ENCODE data around the gene SOAT2. TPM values are rescaled to one million over a fixed set of nuclear protein-coding genes. Genes with fewer than 3 reads are reported as not detected.

SOAT2 gene
- total RNA-seq, 2 experiments from 2014 or later = 1.2 to 1.5 TPM

GRCh38 chr12:53063708-53064612 is 39.3 kb upstream of the SOAT2 start:
- ChIA-PET POLR2A (no interaction called here), CTCF (interaction anchor here (0.9 to 11.7 kb wide), 6 partner anchors 11 to 260 kb away, joined by 3 to 179 read pairs (median 36); partner anchors contain the start of genes IGFBP6, SOAT2, SPRYD3 and TNS2)

DNA sequence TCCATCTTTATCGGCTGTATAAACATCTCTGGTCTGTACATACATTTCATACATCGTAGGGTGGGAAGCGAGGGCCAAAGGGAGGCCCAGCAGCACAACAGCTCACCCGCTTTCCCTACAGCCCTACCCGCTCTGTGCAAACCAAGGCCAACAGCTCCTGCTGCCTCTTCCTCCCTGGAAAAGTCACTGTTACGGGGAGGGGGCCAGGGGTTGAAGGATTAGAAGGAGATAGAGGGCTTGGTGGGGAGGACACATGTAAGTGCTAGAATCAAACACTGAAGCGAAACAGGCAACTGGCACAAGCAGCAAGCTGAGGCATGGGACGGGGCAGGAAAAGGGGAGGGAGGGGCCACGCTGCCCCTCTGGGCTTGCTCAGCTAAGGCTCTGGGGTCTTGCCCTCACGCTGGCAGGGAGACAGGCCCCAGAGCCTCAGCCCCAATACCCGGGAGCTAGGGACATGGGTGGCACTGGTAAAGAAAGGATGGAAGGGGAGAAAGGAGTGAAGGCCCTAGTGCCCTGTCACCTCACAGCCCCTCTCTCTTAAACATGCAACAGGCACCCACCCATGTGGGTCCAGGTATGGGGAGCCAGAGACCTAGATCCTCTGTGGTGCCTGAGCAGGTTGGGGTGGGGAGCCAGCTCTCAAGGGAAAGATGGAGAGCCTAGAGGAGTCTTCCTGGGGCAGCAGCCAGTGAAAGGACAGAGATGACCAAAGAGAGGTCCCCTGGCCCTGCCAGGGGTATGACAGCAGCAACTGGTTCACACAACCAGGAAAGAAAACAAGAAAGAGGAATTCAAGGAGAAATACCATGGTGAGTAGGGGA is 38.5 kb upstream of the SOAT2 start:
- ChIA-PET POLR2A (interaction anchor here (0.7 kb wide), 1 partner anchor 34 kb away, joined by 3 read pairs; no protein-coding TSS in a partner anchor), CTCF (interaction anchor here (0.8 to 11.7 kb wide), 12 partner anchors 11 to 260 kb away, joined by 3 to 179 read pairs (median 8); partner anchors contain the start of genes IGFBP6, SOAT2, SPRYD3 and TNS2)

GRCh38 chr12:53065470-53065869 is 37.8 kb upstream of the SOAT2 start:
- ChIA-PET POLR2A (interaction anchor here (0.7 kb wide), 1 partner anchor 34 kb away, joined by 3 read pairs; no protein-coding TSS in a partner anchor), CTCF (interaction anchor here (0.7 to 11.7 kb wide), 18 partner anchors 9 to 356 kb away, joined by 3 to 179 read pairs (median 6); partner anchors contain the start of genes IGFBP6, MYG1, SOAT2 and SPRYD3)

GRCh38 chr12:53065975-53066931 is 37.0 kb upstream of the SOAT2 start:
- ChIA-PET POLR2A (interaction anchor here (0.7 to 1.3 kb wide), 3 partner anchors 13 to 37 kb away, joined by 3 to 6 read pairs (median 3); partner anchors contain the start of genes SOAT2 and SPRYD3), CTCF (interaction anchor here (0.6 to 11.7 kb wide), 25 partner anchors 8 to 355 kb away, joined by 3 to 179 read pairs (median 4); partner anchors contain the start of genes IGFBP6, MYG1, SOAT2 and SPRYD3)

DNA sequence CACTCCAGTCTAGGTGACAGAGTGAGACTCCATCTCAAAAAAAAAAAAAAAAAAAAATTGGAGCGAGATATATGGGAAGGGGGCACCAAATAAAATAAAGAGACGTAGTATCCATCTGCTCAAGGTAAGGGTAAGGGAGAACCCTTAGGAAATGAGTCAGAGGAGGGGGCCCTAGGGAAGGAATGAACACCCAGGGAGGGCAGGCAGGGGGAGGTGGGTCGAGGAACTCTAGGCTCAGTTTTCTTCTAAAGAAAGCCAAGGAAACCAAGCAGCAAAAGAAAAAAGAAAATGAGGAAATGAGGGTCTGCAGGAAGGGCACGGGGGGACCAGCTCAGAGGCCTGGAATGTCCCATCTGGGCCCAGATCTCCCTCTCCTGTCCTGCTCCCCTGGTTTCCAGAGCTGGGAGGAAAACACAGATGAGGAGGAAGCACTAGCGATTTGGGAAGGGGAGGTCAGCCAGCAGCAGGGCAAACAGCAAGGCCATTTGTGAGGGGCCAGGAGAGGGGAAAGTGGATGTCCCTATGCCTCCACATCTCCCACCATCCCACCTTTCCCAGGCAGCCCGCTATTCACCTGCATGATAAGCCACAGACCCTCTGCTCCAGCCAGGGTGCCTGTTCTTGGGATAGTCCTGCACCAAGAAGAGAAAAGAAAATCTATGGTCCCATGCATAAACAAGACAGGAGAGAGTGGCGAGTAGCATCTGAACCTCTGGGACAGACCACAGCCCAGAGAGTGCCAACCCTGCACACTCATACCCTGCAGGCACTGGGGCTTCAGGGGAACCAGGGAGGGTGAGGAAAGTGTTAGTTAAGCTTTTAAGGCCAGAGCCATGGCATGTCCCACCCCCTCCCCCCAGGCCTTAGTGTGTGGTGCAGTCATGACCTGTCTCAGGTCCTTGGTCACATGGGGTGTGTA is 36.0 kb upstream of the SOAT2 start:
- POLR2A ChIA-PET = interaction anchor here (1.1 to 1.3 kb wide), 2 partner anchors 12 to 36 kb away, joined by 3 to 6 read pairs; partner anchors contain the start of genes SOAT2 and SPRYD3
- CTCF ChIA-PET = interaction anchor here (0.8 to 11.7 kb wide), 10 partner anchors 10 to 277 kb away, joined by 4 to 179 read pairs (median 15); partner anchors contain the start of genes IGFBP6, SOAT2, SPRYD3 and TNS2

GRCh38 chr12:53067993-53068770 is 35.1 kb upstream of the SOAT2 start:
- ChIA-PET POLR2A (no interaction called here), CTCF (interaction anchor here (1.8 to 11.7 kb wide), 6 partner anchors 10 to 32 kb away, joined by 4 to 179 read pairs (median 44); partner anchors contain the start of genes IGFBP6, SOAT2, SPRYD3 and TNS2)

GRCh38 chr12:53068811-53069585 is 34.3 kb upstream of the SOAT2 start:
- CTCF ChIA-PET = interaction anchor here (0.6 to 11.7 kb wide), 5 partner anchors 9 to 192 kb away, joined by 4 to 179 read pairs (median 56); partner anchors contain the start of genes IGFBP6, SOAT2, SPRYD3 and TNS2
- POLR2A ChIA-PET = no interaction called here

GRCh38 chr12:53069621-53070410 is 33.5 kb upstream of the SOAT2 start:
- ChIA-PET POLR2A (no interaction called here), CTCF (interaction anchor here (1.5 to 11.7 kb wide), 2 partner anchors 10 to 31 kb away, joined by 3 to 179 read pairs; partner anchors contain the start of genes IGFBP6 and SOAT2)

GRCh38 chr12:53070877-53071492 is 32.3 kb upstream of the SOAT2 start:
- POLR2A ChIA-PET = interaction anchor here (1.6 kb wide), 1 partner anchor 15 kb away, joined by 4 read pairs; no protein-coding TSS in a partner anchor

DNA sequence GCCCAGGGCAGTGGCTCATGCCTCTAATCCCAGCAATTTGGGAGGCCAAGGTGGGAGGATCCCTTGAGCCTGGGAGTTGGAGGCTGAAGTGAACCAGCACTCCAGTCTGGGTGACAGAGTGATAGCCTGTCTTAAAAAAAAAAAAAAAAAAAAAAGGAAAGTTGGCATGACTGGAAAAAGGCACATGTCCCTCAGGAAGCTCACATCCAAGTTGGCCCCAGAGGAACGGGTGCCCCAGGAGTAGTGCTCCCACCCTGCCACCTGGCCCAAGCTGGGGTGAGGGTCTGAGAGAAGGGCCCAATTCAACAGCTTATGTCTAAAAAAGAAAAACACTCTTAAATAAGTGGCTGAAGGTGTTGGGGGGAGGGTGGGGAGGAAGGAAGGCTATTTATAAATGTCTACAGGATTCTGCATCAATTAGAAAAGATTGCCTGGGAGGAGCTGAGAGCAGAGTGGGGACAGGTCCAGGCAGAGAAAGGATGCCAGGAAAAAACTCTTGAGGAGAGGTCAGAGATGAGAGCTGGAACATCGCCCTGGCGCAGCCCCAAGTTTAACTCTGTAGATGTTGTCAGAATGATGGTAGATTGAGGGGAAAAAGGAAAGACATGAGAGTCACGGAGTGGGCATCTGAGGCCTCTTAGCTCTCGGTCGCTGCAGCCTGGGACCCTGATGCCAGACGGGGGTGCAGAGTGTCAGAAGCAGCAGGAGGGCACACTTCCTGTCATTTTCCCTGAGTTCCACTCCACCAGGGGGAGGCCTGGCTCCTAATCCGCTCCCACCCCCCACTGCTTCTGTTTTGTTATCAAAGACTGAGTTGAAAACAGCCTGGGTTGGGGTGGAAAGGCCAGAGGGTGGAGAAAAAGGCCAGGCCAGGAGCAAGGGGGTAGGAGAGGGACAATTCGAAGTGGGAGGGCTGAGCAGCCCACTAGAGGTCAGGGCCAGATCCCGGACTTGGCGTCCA is 31.4 kb upstream of the SOAT2 start:
- CTCF ChIA-PET = interaction anchor here (0.6 to 11.7 kb wide), 7 partner anchors 8 to 447 kb away, joined by 3 to 179 read pairs (median 3); partner anchors contain the start of genes IGFBP6 and SOAT2
- POLR2A ChIA-PET = interaction anchor here (0.6 to 1.6 kb wide), 3 partner anchors 14 to 134 kb away, joined by 4 to 10 read pairs (median 4); no protein-coding TSS in a partner anchor

More at GRCh38 chr12:53070877-53071492, 32.3 kb upstream of the SOAT2 start:
- CTCF ChIA-PET = interaction anchor here (0.7 to 11.7 kb wide), 4 partner anchors 9 to 52 kb away, joined by 3 to 179 read pairs (median 4); partner anchors contain the start of genes IGFBP6 and SOAT2

GRCh38 chr12:53073881-53074280 is 29.4 kb upstream of the SOAT2 start:
- POLR2A ChIA-PET = no interaction called here
- CTCF ChIA-PET = interaction anchor here (0.6 to 1.0 kb wide), 2 partner anchors 8 to 48 kb away, joined by 3 to 6 read pairs; no protein-coding TSS in a partner anchor

GRCh38 chr12:53074283-53074998 is 28.8 kb upstream of the SOAT2 start:
- ChIA-PET POLR2A (no interaction called here), CTCF (interaction anchor here (0.6 to 7.1 kb wide), 4 partner anchors 8 to 47 kb away, joined by 3 to 60 read pairs (median 6); no protein-coding TSS in a partner anchor)
